Hepatocyte (in vitro differentiated cells): Measurements from ENCODE around the gene CDK5. TPM values are rescaled to one million over a fixed set of nuclear protein-coding genes. Genes with fewer than 3 reads are reported as not detected.

Experiments used
- DNase-seq: peaks from one replicate; pipeline ENCODE4 v3.0.0-alpha.2; 2016; ENCODE audit warnings: low spot score
- H2AFZ ChIP-seq: fragments of 200-600 bp; sonication (generic); 2 replicates; pipeline ENCODE4 v1.6.0; 2016; ENCODE audit warnings: antibody characterized with exemption, mild to moderate bottlenecking
- H3K27ac ChIP-seq: fragments of 200-600 bp; sonication (generic); 2 replicates; pipeline ENCODE4 v1.5.1; 2016; ENCODE audit warnings: mild to moderate bottlenecking
- H3K27me3 ChIP-seq: fragments of 200-600 bp; sonication (generic); 2 replicates; pipeline ENCODE4 v1.6.1; 2016
- H3K36me3 ChIP-seq: fragments of 200-600 bp; sonication (generic); replicated peaks from 2 replicates; pipeline ENCODE4 v1.5.1; 2016; ENCODE audit warnings: low read depth; ENCODE audit not compliant: insufficient read depth
- H3K4me1 ChIP-seq: fragments of 200-600 bp; sonication (generic); 2 replicates; pipeline ENCODE4 v1.5.1; 2016; ENCODE audit warnings: mild to moderate bottlenecking, moderate library complexity; ENCODE audit not compliant: insufficient read depth
- H3K4me2 ChIP-seq: fragments of 200-600 bp; sonication (generic); 2 replicates; pipeline ENCODE4 v1.6.0; 2016
- H3K4me3 ChIP-seq: fragments of 200-600 bp; sonication (generic); 2 replicates; pipeline ENCODE4 v1.5.1; 2016; ENCODE audit warnings: mild to moderate bottlenecking
- H3K79me2 ChIP-seq: fragments of 200-600 bp; sonication (generic); 2 replicates; pipeline ENCODE4 v1.6.0; 2017; ENCODE audit warnings: mild to moderate bottlenecking
- H3K9me2 ChIP-seq: fragments of 200-600 bp; sonication (generic); replicated peaks from 2 replicates; pipeline ENCODE4 v1.6.0; 2017; ENCODE audit warnings: mild to moderate bottlenecking; ENCODE audit not compliant: insufficient read depth
- H3K9me3 ChIP-seq: fragments of 200-600 bp; sonication (generic); 2 replicates; pipeline ENCODE4 v1.5.1; 2016; ENCODE audit warnings: low read depth, mild to moderate bottlenecking
- H4K20me1 ChIP-seq: fragments of 200-600 bp; sonication (generic); 2 replicates; pipeline ENCODE4 v1.6.0; 2016; ENCODE audit warnings: mild to moderate bottlenecking; ENCODE audit not compliant: insufficient read depth, poor library complexity, severe bottlenecking
- CTCF ChIP-seq: fragments of 200-600 bp; sonication (generic); IDR thresholded peaks from 2 replicates; pipeline ENCODE4 v1.5.1; 2016; ENCODE audit warnings: antibody characterized with exemption, mild to moderate bottlenecking; ENCODE audit not compliant: poor library complexity
- EZH2 ChIP-seq: fragments of 200-600 bp; sonication (generic); IDR thresholded peaks from 2 replicates; pipeline ENCODE4 v1.6.1; 2016; ENCODE audit warnings: antibody characterized with exemption, mild to moderate bottlenecking, borderline replicate concordance
- EZH2phosphoT487 ChIP-seq: fragments of 200-600 bp; sonication (generic); IDR thresholded peaks from one replicate; pipeline ENCODE4 v1.6.1; 2018; ENCODE audit warnings: antibody characterized with exemption, mild to moderate bottlenecking, low read depth, moderate library complexity; ENCODE audit not compliant: unreplicated experiment, severe bottlenecking
- WGBS: methylation state at CpG from one replicate; pipeline ENCODE4 v1.1.6; 2016; ENCODE audit warnings: low lambda C conversion rate; ENCODE audit errors: missing lambda C conversion rate; 5-methylcytosine and 5-hydroxymethylcytosine counted together
- polyA plus RNA-seq: library from polyadenylated mRNA; unstranded; fragments of >200 nt; fragmentation: Nextera tagmentation; extraction: Ambion mirVana; gene quantifications from 2 replicates; pipeline ENCODE4 v1.2.1, GENCODE V29; 2016
- total RNA-seq: library from RNA; depleted of rRNA; stranded (reverse); fragments of >200 nt; gene quantifications from 2 replicates; pipeline ENCODE4 v1.2.3, GENCODE V29; 2014

Gene CDK5
- total and polyA plus RNA-seq, 2 experiments from 2014 or later, result 17.4 to 29.4 TPM

GRCh38 chr7:151011097-151011409 is 46.6 kb downstream of the CDK5 start:
- no peaks in the 10 kb centered on the region for H3K27me3 ChIP-seq
- peak overlapping the region; percentile 70 for H3K4me2 ChIP-seq
- peak overlapping the region; percentile 51 for H3K27ac ChIP-seq

GRCh38 chr7:151010307-151011096 is 47.2 kb downstream of the CDK5 start:
- Histone ChIP-seq H2AFZ (peak overlapping the region; percentile 23), H3K4me1 (peaks cover 33% of the 10 kb centered on the region), H3K27ac (peak overlapping the region; percentile 51), H3K36me3 (no peaks in the 10 kb centered on the region), H3K79me2 (no peaks in the 10 kb centered on the region), H3K9me2 (no peaks in the 10 kb centered on the region), H3K9me3 (no peaks in the 10 kb centered on the region), H3K4me3 (no peak overlapping the region), H3K4me2 (peak overlapping the region; percentile 70), H3K27me3 (no peaks in the 10 kb centered on the region), H4K20me1 (no peaks in the 10 kb centered on the region)
- peak; percentile 72 for DNase-seq
- TF ChIP-seq CTCF, result no peak
- no peak for TF ChIP-seq EZH2
- TF ChIP-seq EZH2phosphoT487, result no peak
- 43% methylated on average over 18 of the region's 18 CpGs for WGBS

More at GRCh38 chr7:151011097-151011409, 46.6 kb downstream of the CDK5 start:
- 45% methylated on average over 1 of the region's 1 CpG for whole genome bisulfite sequencing
- Histone ChIP-seq H3K4me3 (no peak overlapping the region), H2AFZ (no peak overlapping the region), H3K4me1 (peaks cover 33% of the 10 kb centered on the region), H3K9me3 (no peaks in the 10 kb centered on the region), H4K20me1 (no peaks in the 10 kb centered on the region), H3K9me2 (no peaks in the 10 kb centered on the region), H3K36me3 (no peaks in the 10 kb centered on the region), H3K79me2 (no peaks in the 10 kb centered on the region)
- TF ChIP-seq EZH2phosphoT487 (no peak), CTCF (no peak), EZH2 (no peak)
- no peak for DNase-seq

GRCh38 chr7:151010037-151010306 is 47.7 kb downstream of the CDK5 start:
- H3K27me3 ChIP-seq, result no peaks in the 10 kb centered on the region

More at GRCh38 chr7:151010037-151010306, 47.7 kb downstream of the CDK5 start:
- H2AFZ ChIP-seq, result no peak overlapping the region
- no peak for DNase-seq
- no peaks in the 10 kb centered on the region for H3K79me2 ChIP-seq
- peak overlapping the region; percentile 70 for H3K4me2 ChIP-seq
- no peak for TF ChIP-seq EZH2phosphoT487
- no peak for TF ChIP-seq EZH2
- TF ChIP-seq CTCF, result no peak
- peaks cover 33% of the 10 kb centered on the region for H3K4me1 ChIP-seq
- no peak overlapping the region for H3K27ac ChIP-seq
- H3K9me2 ChIP-seq, result no peaks in the 10 kb centered on the region
- 37% methylated on average over 6 of the region's 7 CpGs for WGBS
- H3K9me3 ChIP-seq, result no peaks in the 10 kb centered on the region
- no peak overlapping the region for H3K4me3 ChIP-seq
- H4K20me1 ChIP-seq, result no peaks in the 10 kb centered on the region
- no peaks in the 10 kb centered on the region for H3K36me3 ChIP-seq
